K562 (cell line): ENCODE measurements around the gene KCTD3. TPM values are rescaled to one million over a fixed set of nuclear protein-coding genes. Genes with fewer than 3 reads are reported as not detected.
A peak's percentile ranks its signal among the peaks of the same experiment; 100 is the strongest.

Source experiments
- CBX5 ChIP-seq: IDR thresholded peaks from 2 replicates; pipeline ENCODE4 v1.6.1; 2014; ENCODE audit warnings: low read depth, borderline replicate concordance
- CCAR2 ChIP-seq: fragments of 200-400 bp; formaldehyde crosslinking; IDR thresholded peaks from 2 replicates; pipeline ENCODE4 v1.6.1; 2017; ENCODE audit warnings: mild to moderate bottlenecking, low read depth, low read length
- CREM ChIP-seq: IDR thresholded peaks from 2 replicates; pipeline ENCODE4 v1.6.1; 2014; ENCODE audit warnings: antibody characterized with exemption, low read depth
- FOXA3 ChIP-seq, 2 experiments: fragments of 450-650 bp in 1 of 2; sonication (generic) in 1 of 2; formaldehyde crosslinking; IDR thresholded peaks in 1 of 2; conservative IDR thresholded peaks in 1 of 2; 2 replicates each; pipeline versions ENCODE4 v1.4.0 to v1.8.0; 2020 to 2022; ENCODE audit warnings: mild to moderate bottlenecking in 2 of 2, missing genetic modification reagents in 1 of 2
- MEIS2 ChIP-seq: fragments of 450-650 bp; IDR thresholded peaks from 2 replicates; pipeline ENCODE4 v1.6.1; 2014; ENCODE audit warnings: mild to moderate bottlenecking; ENCODE audit not compliant: partially characterized antibody
- RNF2 ChIP-seq: sonication (generic); IDR thresholded peaks from 2 replicates; pipeline ENCODE4 v1.6.1; 2016
- SIRT6 ChIP-seq: IDR thresholded peaks from one replicate; pipeline ENCODE4 v1.6.1; 2012; ENCODE audit warnings: low read depth, mild to moderate bottlenecking, control low read depth, inconsistent platforms, low read length, moderate library complexity
- TGIF2 ChIP-seq: sonication (generic); formaldehyde crosslinking; IDR thresholded peaks from 2 replicates; pipeline ENCODE4 v1.8.1; 2022; ENCODE audit warnings: mild to moderate bottlenecking, missing genetic modification reagents, moderate library complexity
- XRCC4 ChIP-seq: IDR thresholded peaks from one replicate; pipeline ENCODE4 v1.6.1; 2011; ENCODE audit not compliant: insufficient read depth, insufficient read length; ENCODE audit errors: extremely low read depth
- ZNF551 ChIP-seq: fragments of 250-450 bp; sonication (Bioruptor Pico); IDR thresholded peaks from 2 replicates; pipeline ENCODE4 v1.5.0; 2021; ENCODE audit warnings: mild to moderate bottlenecking, moderate library complexity
- polyA plus RNA-seq, 8 experiments: library from polyadenylated mRNA; depleted of rRNA in 4 of 8; stranded (reverse) in 5 of 8; unstranded in 3 of 8; fragments of >200 nt; fragmentation: Nextera tagmentation in 2 of 8; fragmentation: Illumina TruSeq in 1 of 8; extraction: Ambion mirVana in 2 of 8; extraction: Trizol in 1 of 8; gene quantifications; 2 replicates each; pipeline versions ENCODE4 v1.2.1 to v1.2.3, GENCODE V29; 2011 to 2014; ENCODE audit warnings: inconsistent platforms in 1 of 8, missing spikeins in 1 of 8
- total RNA-seq, 7 experiments: library from RNA; depleted of rRNA in 6 of 7; stranded (reverse); fragments of >200 nt in 6 of 7; fragmentation: Illumina TruSeq in 2 of 7; extraction: Trizol in 2 of 7; gene quantifications; 2 replicates each; pipeline versions ENCODE4 v1.2.1 to v1.2.3, GENCODE V29; 2011 to 2021; ENCODE audit warnings: low replicate concordance in 1 of 7
- TF ChIP-seq, protein P1 (sequence below): fragments of 450-650 bp; formaldehyde crosslinking; IDR thresholded peaks from 2 replicates; pipeline ENCODE4 v1.4.0; 2022; ENCODE audit warnings: mild to moderate bottlenecking, moderate library complexity
- TF ChIP-seq, protein P2 (sequence below), 3 experiments: fragments of 200-800 bp in 1 of 3; fragments of 250-450 bp in 1 of 3; fragments of 450-650 bp in 1 of 3; sonication (Bioruptor Pico) in 1 of 3; sonication (Bioruptor generic) in 1 of 3; formaldehyde crosslinking in 1 of 3; IDR thresholded peaks; 2 replicates each; pipeline versions ENCODE4 v1.6.1 to v1.8.0; 2016 to 2022; ENCODE audit warnings: mild to moderate bottlenecking in 2 of 3, missing genetic modification characterization in 2 of 3, missing compliant biosample characterization in 1 of 3, moderate library complexity in 1 of 3
- TF ChIP-seq, protein P3 (sequence below): sonication (generic); formaldehyde crosslinking; IDR thresholded peaks from 2 replicates; pipeline ENCODE4 v1.8.0; 2022; ENCODE audit warnings: mild to moderate bottlenecking, missing genetic modification reagents, borderline replicate concordance

The KCTD3 gene
- total and polyA plus RNA-seq, 9 of the 15 experiments (the other 6 are each of a cell fraction or from before 2014, with no cell fraction given) = 12.8 to 77.1 (median 44.3) TPM

- TF ChIP-seq, protein P1, sequence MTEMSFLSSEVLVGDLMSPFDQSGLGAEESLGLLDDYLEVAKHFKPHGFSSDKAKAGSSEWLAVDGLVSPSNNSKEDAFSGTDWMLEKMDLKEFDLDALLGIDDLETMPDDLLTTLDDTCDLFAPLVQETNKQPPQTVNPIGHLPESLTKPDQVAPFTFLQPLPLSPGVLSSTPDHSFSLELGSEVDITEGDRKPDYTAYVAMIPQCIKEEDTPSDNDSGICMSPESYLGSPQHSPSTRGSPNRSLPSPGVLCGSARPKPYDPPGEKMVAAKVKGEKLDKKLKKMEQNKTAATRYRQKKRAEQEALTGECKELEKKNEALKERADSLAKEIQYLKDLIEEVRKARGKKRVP (CRISPR knock-in tag) = no peak
- TF ChIP-seq CCAR2 (no peak), SIRT6 (no peak), CBX5 (no peak), MEIS2 (no peak), RNF2 (no peak), TGIF2 (CRISPR knock-in tag) (no peak), XRCC4 (no peak), ZNF551 (no peak), FOXA3 (CRISPR knock-in tag; conservative IDR thresholded peaks at IDR 0.05 in 1 of 2, IDR thresholded peaks at IDR 0.05 in 1 of 2) (0 out of 4 replicates have a peak, but pooled peaks of 1 of the 2 experiments have one; percentile 7), CREM (0 out of 2 replicates have a peak, but pooled peaks have one; percentile 17)
- TF ChIP-seq, protein P2, sequence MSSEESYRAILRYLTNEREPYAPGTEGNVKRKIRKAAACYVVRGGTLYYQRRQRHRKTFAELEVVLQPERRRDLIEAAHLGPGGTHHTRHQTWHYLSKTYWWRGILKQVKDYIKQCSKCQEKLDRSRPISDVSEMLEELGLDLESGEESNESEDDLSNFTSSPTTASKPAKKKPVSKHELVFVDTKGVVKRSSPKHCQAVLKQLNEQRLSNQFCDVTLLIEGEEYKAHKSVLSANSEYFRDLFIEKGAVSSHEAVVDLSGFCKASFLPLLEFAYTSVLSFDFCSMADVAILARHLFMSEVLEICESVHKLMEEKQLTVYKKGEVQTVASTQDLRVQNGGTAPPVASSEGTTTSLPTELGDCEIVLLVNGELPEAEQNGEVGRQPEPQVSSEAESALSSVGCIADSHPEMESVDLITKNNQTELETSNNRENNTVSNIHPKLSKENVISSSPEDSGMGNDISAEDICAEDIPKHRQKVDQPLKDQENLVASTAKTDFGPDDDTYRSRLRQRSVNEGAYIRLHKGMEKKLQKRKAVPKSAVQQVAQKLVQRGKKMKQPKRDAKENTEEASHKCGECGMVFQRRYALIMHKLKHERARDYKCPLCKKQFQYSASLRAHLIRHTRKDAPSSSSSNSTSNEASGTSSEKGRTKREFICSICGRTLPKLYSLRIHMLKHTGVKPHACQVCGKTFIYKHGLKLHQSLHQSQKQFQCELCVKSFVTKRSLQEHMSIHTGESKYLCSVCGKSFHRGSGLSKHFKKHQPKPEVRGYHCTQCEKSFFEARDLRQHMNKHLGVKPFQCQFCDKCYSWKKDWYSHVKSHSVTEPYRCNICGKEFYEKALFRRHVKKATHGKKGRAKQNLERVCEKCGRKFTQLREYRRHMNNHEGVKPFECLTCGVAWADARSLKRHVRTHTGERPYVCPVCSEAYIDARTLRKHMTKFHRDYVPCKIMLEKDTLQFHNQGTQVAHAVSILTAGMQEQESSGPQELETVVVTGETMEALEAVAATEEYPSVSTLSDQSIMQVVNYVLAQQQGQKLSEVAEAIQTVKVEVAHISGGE (CRISPR knock-in tag; IDR thresholded peaks at IDR 0.05) = no peak
- TF ChIP-seq, protein P3, sequence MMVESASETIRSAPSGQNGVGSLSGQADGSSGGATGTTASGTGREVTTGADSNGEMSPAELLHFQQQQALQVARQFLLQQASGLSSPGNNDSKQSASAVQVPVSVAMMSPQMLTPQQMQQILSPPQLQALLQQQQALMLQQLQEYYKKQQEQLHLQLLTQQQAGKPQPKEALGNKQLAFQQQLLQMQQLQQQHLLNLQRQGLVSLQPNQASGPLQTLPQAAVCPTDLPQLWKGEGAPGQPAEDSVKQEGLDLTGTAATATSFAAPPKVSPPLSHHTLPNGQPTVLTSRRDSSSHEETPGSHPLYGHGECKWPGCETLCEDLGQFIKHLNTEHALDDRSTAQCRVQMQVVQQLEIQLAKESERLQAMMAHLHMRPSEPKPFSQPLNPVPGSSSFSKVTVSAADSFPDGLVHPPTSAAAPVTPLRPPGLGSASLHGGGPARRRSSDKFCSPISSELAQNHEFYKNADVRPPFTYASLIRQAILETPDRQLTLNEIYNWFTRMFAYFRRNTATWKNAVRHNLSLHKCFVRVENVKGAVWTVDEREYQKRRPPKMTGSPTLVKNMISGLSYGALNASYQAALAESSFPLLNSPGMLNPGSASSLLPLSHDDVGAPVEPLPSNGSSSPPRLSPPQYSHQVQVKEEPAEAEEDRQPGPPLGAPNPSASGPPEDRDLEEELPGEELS = no peak
Observed at GRCh38 chr1:215647738-215648137, 80.6 kb downstream of the KCTD3 start (continued).
